CD14-positive monocyte (primary cell): Measurements from ENCODE around the gene BCL2L15. TPM values are rescaled to one million over a fixed set of nuclear protein-coding genes. Genes with fewer than 3 reads are reported as not detected.
A peak's percentile ranks its signal among the peaks of the same experiment; 100 is the strongest.

ENCODE experiments used
- DNase-seq, 3 donors: peaks; one replicate each; pipeline ENCODE4 v3.0.0-alpha.2; 2011 to 2022
- H2AFZ ChIP-seq: 2 replicates; pipeline ENCODE4 v1.6.0; 2012; ENCODE audit warnings: mild to moderate bottlenecking, low read depth, low read length, inconsistent platforms; ENCODE audit not compliant: insufficient read depth, poor library complexity, severe bottlenecking
- H3K27ac ChIP-seq, 2 donors: 1 replicate in 1 of 2; 2 replicates in 1 of 2; pipeline ENCODE4 v1.5.1; 2012 to 2013; ENCODE audit warnings: low read length in 2 of 2, control low read depth in 1 of 2, inconsistent platforms in 1 of 2, low read depth in 1 of 2, mild to moderate bottlenecking in 1 of 2
- H3K27me3 ChIP-seq, 2 donors: one replicate each; pipeline versions ENCODE4 v1.6.0 to v1.6.1; 2011 to 2013; ENCODE audit warnings: low read length in 2 of 2; ENCODE audit not compliant: control insufficient read depth in 2 of 2, insufficient read depth in 2 of 2
- H3K36me3 ChIP-seq, 2 donors: replicated peaks in 1 of 2; 1 replicate in 1 of 2; 2 replicates in 1 of 2; pipeline versions ENCODE4 v1.5.1 to v1.6.1; 2012 to 2013; ENCODE audit warnings: low read length in 2 of 2, control low read depth in 1 of 2, inconsistent platforms in 1 of 2, mild to moderate bottlenecking in 1 of 2; ENCODE audit not compliant: insufficient read depth in 2 of 2, control insufficient read depth in 1 of 2
- H3K4me1 ChIP-seq, 2 donors: 1 replicate in 1 of 2; 2 replicates in 1 of 2; pipeline versions ENCODE4 v1.5.1 to v1.6.1; 2012 to 2013; ENCODE audit warnings: low read length in 2 of 2, control low read depth in 1 of 2, inconsistent platforms in 1 of 2, mild to moderate bottlenecking in 1 of 2, moderate library complexity in 1 of 2; ENCODE audit not compliant: insufficient read depth in 2 of 2, control insufficient read depth in 1 of 2
- H3K4me2 ChIP-seq: replicated peaks from 2 replicates; pipeline ENCODE3; 2012; ENCODE audit warnings: low read length, moderate library complexity, mild to moderate bottlenecking; ENCODE audit not compliant: poor library complexity, severe bottlenecking; ENCODE audit errors: extremely low read depth
- H3K4me3 ChIP-seq, 3 experiments: fragments of 200-600 bp in 1 of 3; sonication (generic) in 1 of 3; replicated peaks in 1 of 3; 1 replicate in 2 of 3; 2 replicates in 1 of 3; pipeline ENCODE4 v1.5.1; 2011 to 2013; ENCODE audit warnings: low read length in 3 of 3, mild to moderate bottlenecking in 3 of 3, control low read depth in 2 of 3, low read depth in 2 of 3, inconsistent platforms in 1 of 3, moderate library complexity in 1 of 3
- H3K79me2 ChIP-seq: 2 replicates; pipeline ENCODE4 v1.6.0; 2012; ENCODE audit warnings: mild to moderate bottlenecking, control low read depth, inconsistent platforms, low read length, moderate library complexity; ENCODE audit not compliant: insufficient read depth
- H3K9ac ChIP-seq: 2 replicates; pipeline ENCODE4 v1.6.0; 2017; ENCODE audit warnings: low read length, mild to moderate bottlenecking; ENCODE audit not compliant: insufficient read depth, poor library complexity, severe bottlenecking
- H3K9me3 ChIP-seq, 2 donors: replicated peaks in 1 of 2; 1 replicate in 1 of 2; 2 replicates in 1 of 2; pipeline versions ENCODE4 v1.5.1 to v1.6.1; 2012 to 2013; ENCODE audit warnings: low read length in 2 of 2, control low read depth in 1 of 2; ENCODE audit not compliant: control insufficient read depth in 1 of 2, insufficient read depth in 1 of 2
- H4K20me1 ChIP-seq: 2 replicates; pipeline ENCODE4 v1.6.0; 2012; ENCODE audit warnings: mild to moderate bottlenecking, low read length, control low read depth, moderate library complexity; ENCODE audit not compliant: insufficient read depth
- H3K27ac Mint-ChIP-seq, 7 donors: one replicate each; pipeline ENCODE4 v1.8.0; 2020; ENCODE audit warnings: mild to moderate bottlenecking in 7 of 7, mixed read lengths in 7 of 7, moderate library complexity in 6 of 7, inconsistent platforms in 2 of 7
- H3K27me3 Mint-ChIP-seq, 3 donors: one replicate each; pipeline ENCODE4 v1.8.0; 2021 to 2022; ENCODE audit warnings: low read depth in 3 of 3, mild to moderate bottlenecking in 3 of 3, mixed read lengths in 3 of 3, moderate library complexity in 3 of 3, inconsistent platforms in 1 of 3
- H3K36me3 Mint-ChIP-seq, 2 donors: one replicate each; pipeline ENCODE4 v1.8.0; 2020; ENCODE audit warnings: mixed read lengths in 2 of 2, inconsistent platforms in 1 of 2, mild to moderate bottlenecking in 1 of 2
- H3K4me1 Mint-ChIP-seq: one replicate; pipeline ENCODE4 v1.8.0; 2020; ENCODE audit warnings: mild to moderate bottlenecking, mixed read lengths
- H3K4me3 Mint-ChIP-seq, 2 donors: one replicate each; pipeline ENCODE4 v1.8.0; 2020; ENCODE audit warnings: mild to moderate bottlenecking in 2 of 2, mixed read lengths in 2 of 2, moderate library complexity in 1 of 2
- H3K9me3 Mint-ChIP-seq, 7 donors: one replicate each; pipeline ENCODE4 v1.8.0; 2020 to 2022; ENCODE audit warnings: mixed read lengths in 7 of 7, mild to moderate bottlenecking in 6 of 7, moderate library complexity in 6 of 7, inconsistent platforms in 2 of 7
- CTCF ChIP-seq: fragments of 200-600 bp; IDR thresholded peaks from one replicate; pipeline ENCODE4 v1.8.0; 2022; ENCODE audit warnings: antibody characterized with exemption, mild to moderate bottlenecking
- WGBS: methylation state at CpG from one replicate; pipeline ENCODE4 v1.1.5; 2013; ENCODE audit warnings: missing lambda C conversion rate; ENCODE audit not compliant: insufficient coverage; 5-methylcytosine and 5-hydroxymethylcytosine counted together
- intact Hi-C, 2 donors: fragments of 100-400 bp; cut with micrococcal nuclease; formaldehyde crosslinking; loops; one replicate each; pipeline versions ENCODE4 v1.15.0 to v1.15.1; 2023
- polyA plus RNA-seq, 3 donors: library from polyadenylated mRNA; depleted of rRNA in 1 of 3; unstranded in 2 of 3; stranded (reverse) in 1 of 3; fragments of 300-500 nt in 2 of 3; fragments of >200 nt in 1 of 3; fragmentation: Illumina TruSeq in 2 of 3; gene quantifications; 1 replicate in 2 of 3; 2 replicates in 1 of 3; pipeline ENCODE4 v1.2.3, GENCODE V29; 2012 to 2021

BCL2L15 gene
- polyA plus RNA-seq, 3 donors = 0.73 TPM; not detected in 2

- peaks cover 33 to 55% of the 10 kb centered on the region in 2 donors for H3K4me1 ChIP-seq
- WGBS = 10% methylated on average over 2 of the region's 7 CpGs
- Mint-ChIP-seq H3K27me3 (peaks cover 0 to 2% (median 0%) of the 10 kb centered on the region in 3 donors), H3K4me1 (peaks cover 66% of the 10 kb centered on the region), H3K36me3 (peaks cover 31 to 51% of the 10 kb centered on the region in 2 donors), H3K4me3 (peak overlapping the region; percentile 95 to 97), H3K27ac (peak overlapping the region; percentile 96 to 99 (median 99)), H3K9me3 (peaks cover 0 to 1% (median 0%) of the 10 kb centered on the region in 7 donors)
- H3K4me2 ChIP-seq = peak overlapping the region; percentile 83
- peak in 2 of 3 donors; percentile 19 to 27 for DNase-seq
- H2AFZ ChIP-seq = peak overlapping the region; percentile 79
- H4K20me1 ChIP-seq = no peaks in the 10 kb centered on the region
- peaks cover 18 to 44% of the 10 kb centered on the region in 2 donors for H3K36me3 ChIP-seq
- H3K9me3 ChIP-seq = no peaks in the 10 kb centered on the region
- peaks cover 90% of the 10 kb centered on the region for H3K79me2 ChIP-seq
- peak overlapping the region; percentile 92 to 96 for H3K27ac ChIP-seq
- H3K4me3 ChIP-seq = peak overlapping the region; percentile 84 to 96 (median 85)
- intact Hi-C loops = loop anchor here (2.0 to 5.0 kb wide), 4 partner anchors 29 to 91 kb away; partner anchors contain the start of gene RSBN1 (in 1 of the 2)
- no peaks in the 10 kb centered on the region for H3K27me3 ChIP-seq
- TF ChIP-seq CTCF = no peak
- peak overlapping the region; percentile 79 for H3K9ac ChIP-seq
These were observed 16.3 kb upstream of the BCL2L15 start for GRCh38 chr1:113903501-113904292.

- intact Hi-C loops = loop anchor here in 1 of 2 donors (5.0 kb wide), 1 partner anchor 39 kb away; no protein-coding TSS in a partner anchor
These were observed 13.8 kb upstream of the BCL2L15 start for GRCh38 chr1:113901191-113901590.

More at GRCh38 chr1:113901191-113901590, 13.8 kb upstream of the BCL2L15 start:
- Histone ChIP-seq H3K27ac (peak overlapping the region in 1 of 2 donors; percentile 39), H2AFZ (no peak overlapping the region), H3K79me2 (peaks cover 81% of the 10 kb centered on the region), H3K4me3 (no peak overlapping the region), H3K4me1 (peaks cover 34 to 58% of the 10 kb centered on the region in 2 donors), H3K9me3 (no peaks in the 10 kb centered on the region), H3K27me3 (no peaks in the 10 kb centered on the region), H3K9ac (no peak overlapping the region), H4K20me1 (no peaks in the 10 kb centered on the region), H3K4me2 (no peak overlapping the region), H3K36me3 (peaks cover 25 to 52% of the 10 kb centered on the region in 2 donors)
- Mint-ChIP-seq H3K4me3 (no peak overlapping the region), H3K27me3 (peaks cover 0 to 2% (median 0%) of the 10 kb centered on the region in 3 donors), H3K9me3 (peaks cover 0 to under 1% (median 0%) of the 10 kb centered on the region in 7 donors), H3K27ac (peak overlapping the region in 4 of 7 donors; percentile 11 to 87 (median 42)), H3K36me3 (peaks cover 45 to 62% of the 10 kb centered on the region in 2 donors), H3K4me1 (peaks cover 63% of the 10 kb centered on the region)
- no peak for TF ChIP-seq CTCF
- no CpG with 5 or more reads among the region's 3 CpGs for WGBS
- DNase-seq = peak; percentile 12 to 15 (median 13)
